Astrocyte (in vitro differentiated cells and primary cell): Measurements from ENCODE around the gene TLE5. TPM values are rescaled to one million over a fixed set of nuclear protein-coding genes. Genes with fewer than 3 reads are reported as not detected.

Experiments used
- DNase-seq: peaks from one replicate; pipeline ENCODE4 v3.0.0-alpha.2; 2010; ENCODE audit warnings: low read depth
- FAIRE-seq: peaks from 2 replicates; lab custom pipeline; 2011; peaks lifted over from hg19 to GRCh38; lab: Jason Lieb, UNC
- H2AFZ ChIP-seq: 2 replicates; pipeline ENCODE4 v1.6.0; 2012; ENCODE audit warnings: low read depth, low read length, inconsistent platforms
- H3K27ac ChIP-seq: 2 replicates; pipeline ENCODE4 v1.5.1; 2011; ENCODE audit warnings: low read depth, low read length, inconsistent platforms
- H3K27me3 ChIP-seq: 2 replicates; pipeline ENCODE4 v1.6.0; 2011; ENCODE audit warnings: low read length, inconsistent platforms; ENCODE audit not compliant: insufficient read depth
- H3K36me3 ChIP-seq: 2 replicates; pipeline ENCODE4 v1.5.1; 2011; ENCODE audit warnings: low read length, inconsistent platforms; ENCODE audit not compliant: insufficient read depth
- H3K4me1 ChIP-seq: 2 replicates; pipeline ENCODE4 v1.5.1; 2011; ENCODE audit warnings: low read length, inconsistent platforms; ENCODE audit not compliant: insufficient read depth
- H3K4me2 ChIP-seq: 2 replicates; pipeline ENCODE4 v1.6.0; 2012; ENCODE audit warnings: low read length, inconsistent platforms
- H3K4me3 ChIP-seq: 2 replicates; pipeline ENCODE4 v1.5.1; 2011; ENCODE audit warnings: low read depth, mild to moderate bottlenecking, low read length, inconsistent platforms; ENCODE audit not compliant: insufficient read depth
- H3K79me2 ChIP-seq: 2 replicates; pipeline ENCODE4 v1.6.0; 2012; ENCODE audit warnings: mild to moderate bottlenecking, low read length, inconsistent platforms; ENCODE audit not compliant: insufficient read depth
- H3K9ac ChIP-seq: 2 replicates; pipeline ENCODE4 v1.6.0; 2012; ENCODE audit warnings: mild to moderate bottlenecking, low read length, inconsistent platforms
- H3K9me3 ChIP-seq: 2 replicates; pipeline ENCODE4 v1.5.1; 2012; ENCODE audit warnings: low read depth, mild to moderate bottlenecking, low read length, inconsistent platforms; ENCODE audit not compliant: insufficient read depth
- H4K20me1 ChIP-seq: 2 replicates; pipeline ENCODE4 v1.6.0; 2012; ENCODE audit warnings: low read length, inconsistent platforms; ENCODE audit not compliant: insufficient read depth
- H3K27ac Mint-ChIP-seq: one replicate; pipeline ENCODE4 v1.8.0; 2021; ENCODE audit warnings: mild to moderate bottlenecking, mixed read lengths; ENCODE audit not compliant: unreplicated experiment
- H3K27me3 Mint-ChIP-seq: one replicate; pipeline ENCODE4 v1.8.0; 2021; ENCODE audit warnings: low read depth, mixed read lengths; ENCODE audit not compliant: unreplicated experiment
- H3K36me3 Mint-ChIP-seq: one replicate; pipeline ENCODE4 v1.8.0; 2021; ENCODE audit warnings: low read depth, mixed read lengths; ENCODE audit not compliant: unreplicated experiment
- H3K4me1 Mint-ChIP-seq: one replicate; pipeline ENCODE4 v1.8.0; 2021; ENCODE audit warnings: low read depth, mixed read lengths; ENCODE audit not compliant: unreplicated experiment
- H3K4me3 Mint-ChIP-seq: one replicate; pipeline ENCODE4 v1.8.0; 2021; ENCODE audit warnings: mild to moderate bottlenecking, moderate library complexity, mixed read lengths; ENCODE audit not compliant: unreplicated experiment
- H3K9me3 Mint-ChIP-seq: one replicate; pipeline ENCODE4 v1.8.0; 2021; ENCODE audit warnings: mild to moderate bottlenecking, mixed read lengths; ENCODE audit not compliant: unreplicated experiment
- EZH2 ChIP-seq: IDR thresholded peaks from 2 replicates; pipeline ENCODE4 v1.6.1; 2012; ENCODE audit warnings: mild to moderate bottlenecking, low read length, inconsistent platforms; ENCODE audit not compliant: insufficient read depth
- total RNA-seq: library from RNA; stranded (reverse); gene quantifications from 2 replicates; pipeline ENCODE4 v1.2.1, GENCODE V29; 2021
- TF ChIP-seq, protein P1 (sequence below): IDR thresholded peaks from 2 replicates; pipeline ENCODE4 v1.5.1; 2011; ENCODE audit warnings: low read depth, mild to moderate bottlenecking, inconsistent platforms, low read length, moderate library complexity; ENCODE audit not compliant: insufficient read depth

TLE5 gene
- total RNA-seq, 1 donor from 2014 or later = 210 TPM

GRCh38 chr19:3084943-3085342 is 22.6 kb upstream of the TLE5 start:
- H3K27ac ChIP-seq = no peak overlapping the region
- Mint-ChIP-seq H3K27ac (no peak overlapping the region), H3K36me3 (no peaks in the 10 kb centered on the region), H3K4me3 (no peak overlapping the region), H3K4me1 (no peaks in the 10 kb centered on the region), H3K27me3 (peaks cover 7% of the 10 kb centered on the region), H3K9me3 (no peaks in the 10 kb centered on the region)
- no peak for TF ChIP-seq EZH2
- TF ChIP-seq, protein P1, sequence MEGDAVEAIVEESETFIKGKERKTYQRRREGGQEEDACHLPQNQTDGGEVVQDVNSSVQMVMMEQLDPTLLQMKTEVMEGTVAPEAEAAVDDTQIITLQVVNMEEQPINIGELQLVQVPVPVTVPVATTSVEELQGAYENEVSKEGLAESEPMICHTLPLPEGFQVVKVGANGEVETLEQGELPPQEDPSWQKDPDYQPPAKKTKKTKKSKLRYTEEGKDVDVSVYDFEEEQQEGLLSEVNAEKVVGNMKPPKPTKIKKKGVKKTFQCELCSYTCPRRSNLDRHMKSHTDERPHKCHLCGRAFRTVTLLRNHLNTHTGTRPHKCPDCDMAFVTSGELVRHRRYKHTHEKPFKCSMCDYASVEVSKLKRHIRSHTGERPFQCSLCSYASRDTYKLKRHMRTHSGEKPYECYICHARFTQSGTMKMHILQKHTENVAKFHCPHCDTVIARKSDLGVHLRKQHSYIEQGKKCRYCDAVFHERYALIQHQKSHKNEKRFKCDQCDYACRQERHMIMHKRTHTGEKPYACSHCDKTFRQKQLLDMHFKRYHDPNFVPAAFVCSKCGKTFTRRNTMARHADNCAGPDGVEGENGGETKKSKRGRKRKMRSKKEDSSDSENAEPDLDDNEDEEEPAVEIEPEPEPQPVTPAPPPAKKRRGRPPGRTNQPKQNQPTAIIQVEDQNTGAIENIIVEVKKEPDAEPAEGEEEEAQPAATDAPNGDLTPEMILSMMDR = no peak
- DNase-seq = no peak
- H3K27me3 ChIP-seq = no peaks in the 10 kb centered on the region
- no peaks in the 10 kb centered on the region for H3K36me3 ChIP-seq
- H3K4me2 ChIP-seq = no peak overlapping the region
- H3K4me1 ChIP-seq = no peaks in the 10 kb centered on the region
- H3K4me3 ChIP-seq = no peak overlapping the region
- no peak overlapping the region for H2AFZ ChIP-seq
- no peaks in the 10 kb centered on the region for H3K9me3 ChIP-seq
- no peaks in the 10 kb centered on the region for H4K20me1 ChIP-seq
- H3K79me2 ChIP-seq = no peaks in the 10 kb centered on the region
- H3K9ac ChIP-seq = no peak overlapping the region
- no peak for FAIRE-seq

DNA sequence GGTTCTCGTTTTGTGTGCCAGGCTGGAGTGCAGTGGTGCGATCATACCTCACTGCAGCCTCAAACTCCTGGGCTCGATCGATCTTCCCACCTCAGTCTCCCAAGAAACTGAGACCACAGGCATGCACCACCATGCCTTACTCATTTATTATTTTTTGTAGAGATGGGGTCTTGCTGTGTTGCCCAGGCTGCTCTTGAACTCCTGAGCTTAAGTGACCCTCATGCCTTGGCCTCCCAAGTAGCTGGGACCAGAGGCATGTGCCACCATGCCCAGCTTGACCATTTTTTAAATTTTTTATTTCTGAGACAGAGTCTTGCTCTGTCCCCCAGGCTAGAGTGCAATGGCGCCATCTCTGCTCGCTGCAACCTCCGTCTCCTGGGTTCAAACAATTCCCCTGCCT is 21.7 kb upstream of the TLE5 start:
- no peaks in the 10 kb centered on the region for H3K9me3 ChIP-seq
- no peaks in the 10 kb centered on the region for H3K79me2 ChIP-seq
- no peak for FAIRE-seq
- Mint-ChIP-seq H3K9me3 (no peaks in the 10 kb centered on the region), H3K36me3 (no peaks in the 10 kb centered on the region), H3K27me3 (peaks cover 10% of the 10 kb centered on the region), H3K4me3 (no peak overlapping the region), H3K4me1 (no peaks in the 10 kb centered on the region), H3K27ac (no peak overlapping the region)
- H4K20me1 ChIP-seq = no peaks in the 10 kb centered on the region
- no peaks in the 10 kb centered on the region for H3K36me3 ChIP-seq
- H3K4me3 ChIP-seq = no peak overlapping the region
- H3K4me2 ChIP-seq = no peak overlapping the region
- no peak overlapping the region for H3K27ac ChIP-seq
- TF ChIP-seq EZH2 = no peak
- TF ChIP-seq, protein P1 = no peak
- no peak for DNase-seq
- no peak overlapping the region for H2AFZ ChIP-seq
- no peak overlapping the region for H3K9ac ChIP-seq
- no peaks in the 10 kb centered on the region for H3K27me3 ChIP-seq
- no peaks in the 10 kb centered on the region for H3K4me1 ChIP-seq

- Mint-ChIP-seq H3K27me3 (peaks cover 7% of the 10 kb centered on the region), H3K4me3 (no peak overlapping the region), H3K36me3 (no peaks in the 10 kb centered on the region), H3K27ac (peak overlapping the region; percentile 62), H3K9me3 (no peaks in the 10 kb centered on the region), H3K4me1 (no peaks in the 10 kb centered on the region)
- no peaks in the 10 kb centered on the region for H4K20me1 ChIP-seq
- no peak for DNase-seq
- H3K4me3 ChIP-seq = no peak overlapping the region
- FAIRE-seq = no peak
- no peak overlapping the region for H3K9ac ChIP-seq
- H3K4me2 ChIP-seq = no peak overlapping the region
- no peaks in the 10 kb centered on the region for H3K79me2 ChIP-seq
- H3K4me1 ChIP-seq = no peaks in the 10 kb centered on the region
- H3K9me3 ChIP-seq = no peaks in the 10 kb centered on the region
- H3K27me3 ChIP-seq = no peaks in the 10 kb centered on the region
- H2AFZ ChIP-seq = no peak overlapping the region
- H3K36me3 ChIP-seq = no peaks in the 10 kb centered on the region
- H3K27ac ChIP-seq = no peak overlapping the region
- TF ChIP-seq EZH2 = no peak
- TF ChIP-seq, protein P1 = no peak
Measured at GRCh38 chr19:3082331-3082730, 20.0 kb upstream of the TLE5 start.
